MM.1S (cell line): Measurements from ENCODE around the gene CPVL.

Experiments used
- DNase-seq: peaks from one replicate; pipeline ENCODE4 v3.0.0-alpha.2; 2015
- H2AFZ ChIP-seq: fragments of 300-600 bp; sonication (generic); 2 replicates; pipeline ENCODE4 v1.6.0; 2016; ENCODE audit warnings: antibody characterized with exemption, low read length
- H3F3A ChIP-seq: fragments of 300-600 bp; sonication (generic); 2 replicates; pipeline ENCODE4 v1.6.1; 2016; ENCODE audit warnings: mild to moderate bottlenecking, antibody characterized with exemption, low read length, moderate library complexity, mixed read lengths; ENCODE audit not compliant: insufficient read depth
- H3K27ac ChIP-seq: fragments of 300-600 bp; sonication (generic); 2 replicates; pipeline ENCODE4 v1.5.1; 2016; ENCODE audit warnings: mild to moderate bottlenecking, low read length
- H3K27me3 ChIP-seq: fragments of 300-600 bp; sonication (generic); replicated peaks from 2 replicates; pipeline ENCODE4 v1.6.0; 2016; ENCODE audit warnings: low read length; ENCODE audit not compliant: insufficient read depth
- H3K36me3 ChIP-seq: fragments of 300-600 bp; sonication (generic); replicated peaks from 2 replicates; pipeline ENCODE4 v1.6.1; 2016; ENCODE audit warnings: mild to moderate bottlenecking, low read length, mixed read lengths; ENCODE audit not compliant: insufficient read depth
- H3K4me1 ChIP-seq: fragments of 300-600 bp; sonication (generic); 2 replicates; pipeline ENCODE4 v1.6.1; 2016; ENCODE audit warnings: low read length, mixed read lengths
- H3K4me2 ChIP-seq: fragments of 300-600 bp; sonication (generic); 2 replicates; pipeline ENCODE4 v1.6.0; 2016; ENCODE audit warnings: low read depth, low read length
- H3K4me3 ChIP-seq: fragments of 300-600 bp; sonication (generic); 2 replicates; pipeline ENCODE4 v1.5.1; 2016; ENCODE audit warnings: low read length, mixed read lengths
- H3K79me2 ChIP-seq: fragments of 300-600 bp; sonication (generic); 2 replicates; pipeline ENCODE4 v1.6.1; 2016; ENCODE audit warnings: mixed run types, low read length, mixed read lengths
- H3K9ac ChIP-seq: fragments of 300-600 bp; sonication (generic); 2 replicates; pipeline ENCODE4 v1.6.1; 2016; ENCODE audit warnings: low read length, mixed read lengths
- H3K9me2 ChIP-seq: fragments of 300-600 bp; sonication (generic); replicated peaks from 2 replicates; pipeline ENCODE4 v1.6.1; 2016; ENCODE audit warnings: mild to moderate bottlenecking, low read length, mixed read lengths; ENCODE audit not compliant: insufficient read depth
- H3K9me3 ChIP-seq: fragments of 300-600 bp; sonication (generic); replicated peaks from 2 replicates; pipeline ENCODE4 v1.6.1; 2016; ENCODE audit warnings: mild to moderate bottlenecking, low read length, mixed read lengths; ENCODE audit not compliant: insufficient read depth
- H4K20me1 ChIP-seq: fragments of 300-600 bp; sonication (generic); 2 replicates; pipeline ENCODE4 v1.6.1; 2016; ENCODE audit warnings: mild to moderate bottlenecking, low read length, moderate library complexity, mixed read lengths; ENCODE audit not compliant: insufficient read depth
- EZH2 ChIP-seq: fragments of 300-600 bp; sonication (generic); optimal IDR thresholded peaks from 2 replicates; pipeline ENCODE3; 2017; ENCODE audit warnings: low read depth, mild to moderate bottlenecking, antibody characterized with exemption, low read length, mixed read lengths
- EZH2phosphoT487 ChIP-seq: fragments of 300-600 bp; sonication (generic); IDR thresholded peaks from 2 replicates; pipeline ENCODE4 v1.6.1; 2018; ENCODE audit warnings: antibody characterized with exemption, low read length
- TF ChIP-seq, protein P1 (sequence below): fragments of 300-600 bp; sonication (generic); IDR thresholded peaks from 2 replicates; pipeline ENCODE4 v1.5.1; 2016; ENCODE audit warnings: antibody characterized with exemption, low read length, mixed read lengths

Gene CPVL

DNA sequence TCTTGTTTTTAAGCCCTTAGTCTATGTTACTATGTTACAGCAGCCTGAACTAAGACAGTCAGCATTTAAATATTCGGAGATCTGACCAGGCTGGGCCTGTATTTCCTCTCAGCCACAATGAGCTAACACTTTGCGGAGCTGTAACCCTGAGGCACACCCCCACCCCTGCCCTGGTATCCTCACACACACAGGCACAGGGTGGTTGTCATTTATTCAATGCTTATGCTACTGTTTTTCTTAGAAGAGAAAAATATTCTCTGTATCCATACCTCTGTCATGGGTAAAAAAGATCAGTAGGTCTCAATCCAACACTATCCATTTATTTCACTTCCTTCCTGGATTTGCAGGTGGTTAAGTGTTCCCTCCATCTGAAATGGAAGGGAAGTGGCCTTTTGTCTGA is 107.9 kb downstream of the CPVL start:
- H3K9me3 ChIP-seq: no peaks in the 10 kb centered on the region
- TF ChIP-seq, protein P1, sequence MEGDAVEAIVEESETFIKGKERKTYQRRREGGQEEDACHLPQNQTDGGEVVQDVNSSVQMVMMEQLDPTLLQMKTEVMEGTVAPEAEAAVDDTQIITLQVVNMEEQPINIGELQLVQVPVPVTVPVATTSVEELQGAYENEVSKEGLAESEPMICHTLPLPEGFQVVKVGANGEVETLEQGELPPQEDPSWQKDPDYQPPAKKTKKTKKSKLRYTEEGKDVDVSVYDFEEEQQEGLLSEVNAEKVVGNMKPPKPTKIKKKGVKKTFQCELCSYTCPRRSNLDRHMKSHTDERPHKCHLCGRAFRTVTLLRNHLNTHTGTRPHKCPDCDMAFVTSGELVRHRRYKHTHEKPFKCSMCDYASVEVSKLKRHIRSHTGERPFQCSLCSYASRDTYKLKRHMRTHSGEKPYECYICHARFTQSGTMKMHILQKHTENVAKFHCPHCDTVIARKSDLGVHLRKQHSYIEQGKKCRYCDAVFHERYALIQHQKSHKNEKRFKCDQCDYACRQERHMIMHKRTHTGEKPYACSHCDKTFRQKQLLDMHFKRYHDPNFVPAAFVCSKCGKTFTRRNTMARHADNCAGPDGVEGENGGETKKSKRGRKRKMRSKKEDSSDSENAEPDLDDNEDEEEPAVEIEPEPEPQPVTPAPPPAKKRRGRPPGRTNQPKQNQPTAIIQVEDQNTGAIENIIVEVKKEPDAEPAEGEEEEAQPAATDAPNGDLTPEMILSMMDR: no peak
- TF ChIP-seq EZH2: no peak
- no peak for TF ChIP-seq EZH2phosphoT487
- H3K27me3 ChIP-seq: no peaks in the 10 kb centered on the region
- no peaks in the 10 kb centered on the region for H4K20me1 ChIP-seq
- no peaks in the 10 kb centered on the region for H3K79me2 ChIP-seq
- no peak overlapping the region for H3K4me3 ChIP-seq
- H3K27ac ChIP-seq: no peak overlapping the region
- no peak overlapping the region for H3K9ac ChIP-seq
- no peak overlapping the region for H3K4me2 ChIP-seq
- H3K9me2 ChIP-seq: no peaks in the 10 kb centered on the region
- no peaks in the 10 kb centered on the region for H3K36me3 ChIP-seq
- no peak overlapping the region for H2AFZ ChIP-seq
- DNase-seq: no peak
- no peaks in the 10 kb centered on the region for H3F3A ChIP-seq
- H3K4me1 ChIP-seq: no peaks in the 10 kb centered on the region

DNA sequence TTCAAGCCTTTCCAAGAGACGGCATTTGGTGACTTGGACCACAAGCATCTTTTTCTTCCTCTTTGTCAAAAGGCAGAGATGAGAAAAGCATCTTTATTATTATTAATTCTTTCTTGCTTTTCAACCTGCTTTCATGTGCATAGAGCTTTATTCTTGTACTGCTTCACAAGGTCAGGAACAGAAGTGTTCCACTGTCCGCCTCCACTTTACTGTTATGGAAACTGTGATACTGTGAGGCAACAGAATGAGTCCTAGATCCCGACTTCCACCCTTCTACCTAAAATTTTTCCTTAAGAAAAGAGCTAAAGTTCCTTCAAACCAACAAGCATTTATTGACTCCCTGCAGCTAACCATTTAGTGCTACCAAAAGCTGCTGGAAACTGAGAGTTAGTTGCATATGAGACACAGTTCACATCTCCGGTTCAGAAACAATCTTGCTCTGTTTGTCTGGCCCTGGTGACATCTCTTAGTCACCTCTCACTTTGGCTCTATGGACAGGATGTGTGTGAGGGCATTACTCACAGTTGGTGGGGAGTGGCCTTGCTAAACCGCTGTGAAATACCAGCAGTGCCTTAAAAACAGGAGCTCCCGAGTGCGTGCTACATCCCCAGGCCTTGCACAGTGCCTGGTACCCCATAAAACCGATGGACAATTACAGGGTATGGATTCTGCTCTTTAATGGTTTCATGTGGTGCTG is 111.1 kb downstream of the CPVL start:
- Histone ChIP-seq H3K4me2 (no peak overlapping the region), H2AFZ (no peak overlapping the region), H3K79me2 (no peaks in the 10 kb centered on the region), H3K4me1 (no peaks in the 10 kb centered on the region), H3K9me3 (no peaks in the 10 kb centered on the region), H3K9ac (no peak overlapping the region), H3K27me3 (no peaks in the 10 kb centered on the region), H3K4me3 (no peak overlapping the region), H3K36me3 (no peaks in the 10 kb centered on the region), H3F3A (no peaks in the 10 kb centered on the region), H3K27ac (no peak overlapping the region), H3K9me2 (no peaks in the 10 kb centered on the region), H4K20me1 (no peaks in the 10 kb centered on the region)
- TF ChIP-seq, protein P1: no peak
- TF ChIP-seq EZH2phosphoT487: no peak
- no peak for TF ChIP-seq EZH2
- DNase-seq: no peak

DNA sequence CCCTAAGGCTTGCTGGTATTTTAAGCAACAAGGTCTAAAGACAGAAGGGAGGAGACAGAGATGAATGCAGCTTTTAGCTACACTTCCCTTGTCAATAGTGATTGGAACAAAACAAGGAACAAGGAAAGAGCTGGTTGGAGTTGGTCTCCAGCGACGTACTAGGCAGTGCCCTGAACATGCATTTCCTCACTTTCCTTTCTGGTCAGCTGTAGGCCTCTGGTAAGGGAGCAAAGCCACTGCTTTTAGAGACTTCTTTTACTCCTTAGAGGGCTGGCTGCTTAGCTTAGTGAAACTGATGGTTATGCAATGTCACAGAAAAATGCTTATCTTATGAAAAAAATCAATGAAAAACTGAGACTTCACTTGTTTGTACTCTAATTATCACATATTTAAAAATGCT is 112.8 kb downstream of the CPVL start:
- no peaks in the 10 kb centered on the region for H3K4me1 ChIP-seq
- DNase-seq: no peak
- H3K27ac ChIP-seq: no peak overlapping the region
- H3K9me3 ChIP-seq: no peaks in the 10 kb centered on the region
- H3K4me2 ChIP-seq: no peak overlapping the region
- H2AFZ ChIP-seq: no peak overlapping the region
- TF ChIP-seq EZH2phosphoT487 (no peak), EZH2 (no peak)
- TF ChIP-seq, protein P1: no peak
- no peaks in the 10 kb centered on the region for H3K79me2 ChIP-seq
- H3K9ac ChIP-seq: no peak overlapping the region
- no peaks in the 10 kb centered on the region for H3K36me3 ChIP-seq
- H3F3A ChIP-seq: no peaks in the 10 kb centered on the region
- H3K9me2 ChIP-seq: no peaks in the 10 kb centered on the region
- H3K27me3 ChIP-seq: no peaks in the 10 kb centered on the region
- no peak overlapping the region for H3K4me3 ChIP-seq
- no peaks in the 10 kb centered on the region for H4K20me1 ChIP-seq
